SK-N-SH treated with all-trans-retinoic acid at 6 μM for 48 hours (cell line): ENCODE results near the gene ARSG.

Experiments
- ATAC-seq: fragments of 200-7000 bp; cut with Tn5 transposase; 3 replicates; pipeline ENCODE4 v1.9.1; 2020; ENCODE audit warnings: mild to moderate bottlenecking, moderate library complexity
- ARNTL ChIP-seq: fragments of 450-650 bp; formaldehyde crosslinking; IDR thresholded peaks from 2 replicates; pipeline ENCODE4 v1.5.0; 2020; ENCODE audit warnings: low read depth, mild to moderate bottlenecking, moderate library complexity, borderline replicate concordance
- BACH2 ChIP-seq: fragments of 250-450 bp; sonication (Bioruptor Pico); IDR thresholded peaks from 2 replicates; pipeline ENCODE4 v1.9.0; 2021; ENCODE audit warnings: mild to moderate bottlenecking, borderline replicate concordance
- CREB5 ChIP-seq: fragments of 250-450 bp; sonication (Bioruptor Pico); IDR thresholded peaks from 2 replicates; pipeline ENCODE4 v1.5.1; 2020; ENCODE audit warnings: low read depth, mild to moderate bottlenecking, moderate library complexity
- CSDC2 ChIP-seq: fragments of 250-450 bp; sonication (Bioruptor Pico); IDR thresholded peaks from 2 replicates; pipeline ENCODE4 v1.5.0; 2020; ENCODE audit warnings: mild to moderate bottlenecking, moderate library complexity
- ESRRG ChIP-seq: fragments of 250-450 bp; sonication (Bioruptor Pico); IDR thresholded peaks from 2 replicates; pipeline ENCODE4 v1.6.1; 2021; ENCODE audit warnings: mild to moderate bottlenecking
- GLIS3 ChIP-seq: fragments of 250-450 bp; sonication (Bioruptor Pico); IDR thresholded peaks from 2 replicates; pipeline ENCODE4 v1.5.0; 2020; ENCODE audit warnings: mild to moderate bottlenecking, moderate library complexity
- OSR1 ChIP-seq: fragments of 250-450 bp; sonication (Bioruptor Pico); IDR thresholded peaks from 2 replicates; pipeline ENCODE4 v1.8.0; 2022; ENCODE audit warnings: moderate library complexity, mild to moderate bottlenecking, inconsistent platforms
- POU6F1 ChIP-seq: fragments of 250-450 bp; sonication (Bioruptor Pico); IDR thresholded peaks from 2 replicates; pipeline ENCODE4 v1.8.0; 2021; ENCODE audit warnings: low read depth, mild to moderate bottlenecking, moderate library complexity, borderline replicate concordance
- PPARA ChIP-seq: fragments of 250-450 bp; sonication (Bioruptor Pico); IDR thresholded peaks from 2 replicates; pipeline ENCODE4 v1.5.0; 2020; ENCODE audit warnings: mild to moderate bottlenecking, borderline replicate concordance
- SNAI2 ChIP-seq: fragments of 250-450 bp; sonication (Bioruptor Pico); IDR thresholded peaks from 2 replicates; pipeline ENCODE4 v1.5.0; 2020; ENCODE audit warnings: mild to moderate bottlenecking, moderate library complexity
- TCF4 ChIP-seq: fragments of 250-450 bp; sonication (Bioruptor Pico); IDR thresholded peaks from 2 replicates; pipeline ENCODE4 v1.8.0; 2021; ENCODE audit warnings: mild to moderate bottlenecking, moderate library complexity, borderline replicate concordance
- TOX ChIP-seq: fragments of 250-450 bp; sonication (Bioruptor Pico); IDR thresholded peaks from 2 replicates; pipeline ENCODE4 v1.8.0; 2021; ENCODE audit warnings: mild to moderate bottlenecking, moderate library complexity, borderline replicate concordance
- ZC3H10 ChIP-seq: fragments of 250-450 bp; sonication (Bioruptor Pico); IDR thresholded peaks from 2 replicates; pipeline ENCODE4 v1.5.1; 2021; ENCODE audit warnings: mild to moderate bottlenecking, moderate library complexity
- ZFP3 ChIP-seq: fragments of 250-450 bp; sonication (Bioruptor Pico); IDR thresholded peaks from 2 replicates; pipeline ENCODE4 v1.5.0; 2020; ENCODE audit warnings: mild to moderate bottlenecking, moderate library complexity
- ZNF565 ChIP-seq: fragments of 450-650 bp; formaldehyde crosslinking; conservative IDR thresholded peaks from 2 replicates; pipeline ENCODE4 v1.5.0; 2020; ENCODE audit warnings: low read depth, mild to moderate bottlenecking, moderate library complexity
- ZNF70 ChIP-seq: fragments of 450-650 bp; formaldehyde crosslinking; IDR thresholded peaks from 2 replicates; pipeline ENCODE4 v1.5.0; 2020; ENCODE audit warnings: mild to moderate bottlenecking, moderate library complexity
- ZNF8 ChIP-seq: fragments of 450-650 bp; formaldehyde crosslinking; IDR thresholded peaks from 2 replicates; pipeline ENCODE4 v1.5.0; 2020; ENCODE audit warnings: mild to moderate bottlenecking, moderate library complexity
- TF ChIP-seq, protein P1 (sequence below): fragments of 250-450 bp; sonication (Bioruptor Pico); IDR thresholded peaks from 2 replicates; pipeline ENCODE4 v1.5.0; 2020; ENCODE audit warnings: mild to moderate bottlenecking, moderate library complexity
- TF ChIP-seq, protein P2 (sequence below): fragments of 250-450 bp; sonication (Bioruptor Pico); IDR thresholded peaks from 2 replicates; pipeline ENCODE4 v1.8.0; 2020; ENCODE audit warnings: mild to moderate bottlenecking, moderate library complexity, borderline replicate concordance
- TF ChIP-seq, protein P3 (sequence below): fragments of 250-450 bp; sonication (Bioruptor Pico); IDR thresholded peaks from 2 replicates; pipeline ENCODE4 v1.5.1; 2021; ENCODE audit warnings: mild to moderate bottlenecking, moderate library complexity

Gene ARSG

GRCh38 chr17:68440526-68440925, 149.2 kb downstream of the ARSG start (continued):
- TF ChIP-seq CREB5 (CRISPR knock-in tag) = no peak
- no peak for TF ChIP-seq ZNF565 (CRISPR knock-in tag)

GRCh38 chr17:68441070-68441770, 149.9 kb downstream of the ARSG start:
- ATAC-seq = no peak
- TF ChIP-seq ZNF565 (CRISPR knock-in tag) (no peak), ESRRG (CRISPR knock-in tag) (no peak), ZNF70 (CRISPR knock-in tag) (no peak), POU6F1 (CRISPR knock-in tag) (no peak), SNAI2 (CRISPR knock-in tag) (no peak)

GRCh38 chr17:68443972-68444464, 152.7 kb downstream of the ARSG start:
- TF ChIP-seq ZNF8 (CRISPR knock-in tag) (no peak), BACH2 (CRISPR knock-in tag) (no peak), GLIS3 (no peak), ESRRG (CRISPR knock-in tag) (no peak), CSDC2 (no peak), ZNF70 (CRISPR knock-in tag) (no peak), TCF4 (CRISPR knock-in tag) (no peak)
- TF ChIP-seq, protein P1, sequence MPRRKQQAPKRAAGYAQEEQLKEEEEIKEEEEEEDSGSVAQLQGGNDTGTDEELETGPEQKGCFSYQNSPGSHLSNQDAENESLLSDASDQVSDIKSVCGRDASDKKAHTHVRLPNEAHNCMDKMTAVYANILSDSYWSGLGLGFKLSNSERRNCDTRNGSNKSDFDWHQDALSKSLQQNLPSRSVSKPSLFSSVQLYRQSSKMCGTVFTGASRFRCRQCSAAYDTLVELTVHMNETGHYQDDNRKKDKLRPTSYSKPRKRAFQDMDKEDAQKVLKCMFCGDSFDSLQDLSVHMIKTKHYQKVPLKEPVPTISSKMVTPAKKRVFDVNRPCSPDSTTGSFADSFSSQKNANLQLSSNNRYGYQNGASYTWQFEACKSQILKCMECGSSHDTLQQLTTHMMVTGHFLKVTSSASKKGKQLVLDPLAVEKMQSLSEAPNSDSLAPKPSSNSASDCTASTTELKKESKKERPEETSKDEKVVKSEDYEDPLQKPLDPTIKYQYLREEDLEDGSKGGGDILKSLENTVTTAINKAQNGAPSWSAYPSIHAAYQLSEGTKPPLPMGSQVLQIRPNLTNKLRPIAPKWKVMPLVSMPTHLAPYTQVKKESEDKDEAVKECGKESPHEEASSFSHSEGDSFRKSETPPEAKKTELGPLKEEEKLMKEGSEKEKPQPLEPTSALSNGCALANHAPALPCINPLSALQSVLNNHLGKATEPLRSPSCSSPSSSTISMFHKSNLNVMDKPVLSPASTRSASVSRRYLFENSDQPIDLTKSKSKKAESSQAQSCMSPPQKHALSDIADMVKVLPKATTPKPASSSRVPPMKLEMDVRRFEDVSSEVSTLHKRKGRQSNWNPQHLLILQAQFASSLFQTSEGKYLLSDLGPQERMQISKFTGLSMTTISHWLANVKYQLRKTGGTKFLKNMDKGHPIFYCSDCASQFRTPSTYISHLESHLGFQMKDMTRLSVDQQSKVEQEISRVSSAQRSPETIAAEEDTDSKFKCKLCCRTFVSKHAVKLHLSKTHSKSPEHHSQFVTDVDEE (CRISPR knock-in tag) = no peak
- TF ChIP-seq, protein P2, sequence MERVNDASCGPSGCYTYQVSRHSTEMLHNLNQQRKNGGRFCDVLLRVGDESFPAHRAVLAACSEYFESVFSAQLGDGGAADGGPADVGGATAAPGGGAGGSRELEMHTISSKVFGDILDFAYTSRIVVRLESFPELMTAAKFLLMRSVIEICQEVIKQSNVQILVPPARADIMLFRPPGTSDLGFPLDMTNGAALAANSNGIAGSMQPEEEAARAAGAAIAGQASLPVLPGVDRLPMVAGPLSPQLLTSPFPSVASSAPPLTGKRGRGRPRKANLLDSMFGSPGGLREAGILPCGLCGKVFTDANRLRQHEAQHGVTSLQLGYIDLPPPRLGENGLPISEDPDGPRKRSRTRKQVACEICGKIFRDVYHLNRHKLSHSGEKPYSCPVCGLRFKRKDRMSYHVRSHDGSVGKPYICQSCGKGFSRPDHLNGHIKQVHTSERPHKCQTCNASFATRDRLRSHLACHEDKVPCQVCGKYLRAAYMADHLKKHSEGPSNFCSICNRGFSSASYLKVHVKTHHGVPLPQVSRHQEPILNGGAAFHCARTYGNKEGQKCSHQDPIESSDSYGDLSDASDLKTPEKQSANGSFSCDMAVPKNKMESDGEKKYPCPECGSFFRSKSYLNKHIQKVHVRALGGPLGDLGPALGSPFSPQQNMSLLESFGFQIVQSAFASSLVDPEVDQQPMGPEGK (CRISPR knock-in tag) = no peak
- TF ChIP-seq, protein P3, sequence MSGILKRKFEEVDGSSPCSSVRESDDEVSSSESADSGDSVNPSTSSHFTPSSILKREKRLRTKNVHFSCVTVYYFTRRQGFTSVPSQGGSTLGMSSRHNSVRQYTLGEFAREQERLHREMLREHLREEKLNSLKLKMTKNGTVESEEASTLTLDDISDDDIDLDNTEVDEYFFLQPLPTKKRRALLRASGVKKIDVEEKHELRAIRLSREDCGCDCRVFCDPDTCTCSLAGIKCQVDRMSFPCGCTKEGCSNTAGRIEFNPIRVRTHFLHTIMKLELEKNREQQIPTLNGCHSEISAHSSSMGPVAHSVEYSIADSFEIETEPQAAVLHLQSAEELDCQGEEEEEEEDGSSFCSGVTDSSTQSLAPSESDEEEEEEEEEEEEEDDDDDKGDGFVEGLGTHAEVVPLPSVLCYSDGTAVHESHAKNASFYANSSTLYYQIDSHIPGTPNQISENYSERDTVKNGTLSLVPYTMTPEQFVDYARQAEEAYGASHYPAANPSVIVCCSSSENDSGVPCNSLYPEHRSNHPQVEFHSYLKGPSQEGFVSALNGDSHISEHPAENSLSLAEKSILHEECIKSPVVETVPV (CRISPR knock-in tag) = no peak
- no peak for ATAC-seq

DNA sequence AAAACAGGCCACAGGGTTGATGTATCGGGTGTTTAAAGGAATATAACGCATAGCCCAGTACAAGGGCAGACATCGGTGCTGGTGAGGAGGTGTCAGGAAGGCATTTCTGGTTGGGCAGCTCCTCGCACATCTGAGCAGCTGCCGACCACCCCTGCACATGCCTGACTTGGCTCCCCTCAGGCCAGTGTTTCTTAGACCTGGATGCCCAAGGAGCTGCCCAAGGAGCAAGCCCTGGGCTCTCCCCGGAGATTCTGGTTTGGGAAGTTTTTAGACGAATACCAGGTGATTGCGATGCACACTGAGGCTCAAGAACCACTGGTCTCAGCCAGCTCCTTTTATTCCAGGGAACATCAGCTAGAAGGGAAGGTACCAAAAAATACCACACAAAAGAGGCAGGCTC, 154.4 kb downstream of the ARSG start:
- no peak for ATAC-seq
- TF ChIP-seq CSDC2 (no peak), OSR1 (CRISPR knock-in tag) (no peak), ZNF70 (CRISPR knock-in tag) (no peak), SNAI2 (CRISPR knock-in tag) (no peak), ZFP3 (CRISPR knock-in tag) (no peak), PPARA (no peak), ZC3H10 (CRISPR knock-in tag) (no peak), ESRRG (CRISPR knock-in tag) (no peak), GLIS3 (no peak), TOX (no peak), ARNTL (no peak), ZNF8 (CRISPR knock-in tag) (no peak), ZNF565 (CRISPR knock-in tag) (no peak), TCF4 (CRISPR knock-in tag) (no peak), POU6F1 (CRISPR knock-in tag) (no peak)
- TF ChIP-seq, protein P2 (CRISPR knock-in tag) = no peak
